ENCODE measurements around the gene ZBTB45. TPM values are rescaled to one million over a fixed set of nuclear protein-coding genes. Genes with fewer than 3 reads are reported as not detected.

The ZBTB45 gene
- total and polyA plus RNA-seq, 10 of the 15 experiments (the other 5 are each of a cell fraction or from before 2014, with no cell fraction given) = 0.29 to 17.2 (median 4.2) TPM

- 0 out of 2 replicates have a peak, but pooled peaks have one; percentile 23 for TF ChIP-seq EED (IDR thresholded peaks at IDR 0.05; ENCODE audit: low read depth)
- peak; percentile 96 for TF ChIP-seq NR2C1 (IDR thresholded peaks at IDR 0.05)
- peak; percentile 66; the same call in 1 of the 2 replicates for TF ChIP-seq TCF3 (IDR thresholded peaks at IDR 0.05; ENCODE audit: borderline replicate concordance, insufficient read depth, low read depth, low read length)
- TF ChIP-seq SUPT20H (IDR thresholded peaks at IDR 0.05; ENCODE audit: borderline replicate concordance, control insufficient read depth, low read depth, low read length) = no peak
- peak; percentile 56; the same call in 1 of the 2 replicates for TF ChIP-seq TBL1XR1 (IDR thresholded peaks at IDR 0.05; ENCODE audit: low read depth, low read length)
- TF ChIP-seq GABPA (IDR thresholded peaks at IDR 0.05; ENCODE audit: low read depth) = peak; percentile 80
- no peak for TF ChIP-seq ZBED1 (IDR thresholded peaks at IDR 0.05; ENCODE audit: borderline replicate concordance)
- no peak for TF ChIP-seq TCF12 (IDR thresholded peaks at IDR 0.05; ENCODE audit: low read depth, low read length)
- peak; percentile 78; the same call in 1 of the 2 replicates for TF ChIP-seq GATAD2B (conservative IDR thresholded peaks at IDR 0.05; ENCODE audit: low read depth)
- 0 out of 2 replicates have a peak, but pooled peaks have one; percentile 26 for TF ChIP-seq RCOR1 (conservative IDR thresholded peaks at IDR 0.05; ENCODE audit: low read depth, low read length)
- TF ChIP-seq MTA2 (IDR thresholded peaks at IDR 0.05; ENCODE audit: low read depth) = peak; percentile 77
- TF ChIP-seq STAT3 (IDR thresholded peaks at IDR 0.05; ENCODE audit: low read depth, low read length) = no peak
- TF ChIP-seq, protein P1, sequence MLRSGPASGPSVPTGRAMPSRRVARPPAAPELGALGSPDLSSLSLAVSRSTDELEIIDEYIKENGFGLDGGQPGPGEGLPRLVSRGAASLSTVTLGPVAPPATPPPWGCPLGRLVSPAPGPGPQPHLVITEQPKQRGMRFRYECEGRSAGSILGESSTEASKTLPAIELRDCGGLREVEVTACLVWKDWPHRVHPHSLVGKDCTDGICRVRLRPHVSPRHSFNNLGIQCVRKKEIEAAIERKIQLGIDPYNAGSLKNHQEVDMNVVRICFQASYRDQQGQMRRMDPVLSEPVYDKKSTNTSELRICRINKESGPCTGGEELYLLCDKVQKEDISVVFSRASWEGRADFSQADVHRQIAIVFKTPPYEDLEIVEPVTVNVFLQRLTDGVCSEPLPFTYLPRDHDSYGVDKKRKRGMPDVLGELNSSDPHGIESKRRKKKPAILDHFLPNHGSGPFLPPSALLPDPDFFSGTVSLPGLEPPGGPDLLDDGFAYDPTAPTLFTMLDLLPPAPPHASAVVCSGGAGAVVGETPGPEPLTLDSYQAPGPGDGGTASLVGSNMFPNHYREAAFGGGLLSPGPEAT (IDR thresholded peaks at IDR 0.05; ENCODE audit: low read depth) = peak; percentile 37
- TF ChIP-seq HDAC2 (IDR thresholded peaks at IDR 0.05) = no peak
- no peak for TF ChIP-seq ESRRA (IDR thresholded peaks at IDR 0.05; ENCODE audit: low read length)
- no peak for TF ChIP-seq SUZ12 (IDR thresholded peaks at IDR 0.05; ENCODE audit: unreplicated experiment)
- no peak for TF ChIP-seq CBX5 (IDR thresholded peaks at IDR 0.05; ENCODE audit: low read depth)
- TF ChIP-seq STAT1 (conservative IDR thresholded peaks at IDR 0.05) = no peak
- no peak for TF ChIP-seq SRF (IDR thresholded peaks at IDR 0.05; ENCODE audit: low read depth in 2 of 2, low read length in 2 of 2)
- peak; percentile 79 for TF ChIP-seq POLR2AphosphoS2 (IDR thresholded peaks at IDR 0.05; ENCODE audit: low read depth, low read length)
- no peak for TF ChIP-seq ZNF384 (IDR thresholded peaks at IDR 0.05; ENCODE audit: borderline replicate concordance, low read depth, low read length)
- peak; percentile 36; the same call in 1 of the 2 replicates for TF ChIP-seq SMARCA5 (IDR thresholded peaks at IDR 0.05)
- no peak for TF ChIP-seq FOS (IDR thresholded peaks at IDR 0.05; ENCODE audit: borderline replicate concordance, extremely low read depth, insufficient read length)
- no peak for TF ChIP-seq JUNB (IDR thresholded peaks at IDR 0.05)
- TF ChIP-seq, protein P2, sequence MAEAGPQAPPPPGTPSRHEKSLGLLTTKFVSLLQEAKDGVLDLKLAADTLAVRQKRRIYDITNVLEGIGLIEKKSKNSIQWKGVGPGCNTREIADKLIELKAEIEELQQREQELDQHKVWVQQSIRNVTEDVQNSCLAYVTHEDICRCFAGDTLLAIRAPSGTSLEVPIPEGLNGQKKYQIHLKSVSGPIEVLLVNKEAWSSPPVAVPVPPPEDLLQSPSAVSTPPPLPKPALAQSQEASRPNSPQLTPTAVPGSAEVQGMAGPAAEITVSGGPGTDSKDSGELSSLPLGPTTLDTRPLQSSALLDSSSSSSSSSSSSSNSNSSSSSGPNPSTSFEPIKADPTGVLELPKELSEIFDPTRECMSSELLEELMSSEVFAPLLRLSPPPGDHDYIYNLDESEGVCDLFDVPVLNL (IDR thresholded peaks at IDR 0.05; ENCODE audit: low read depth, low read length) = no peak
- TF ChIP-seq POU2F2 (IDR thresholded peaks at IDR 0.05; ENCODE audit: borderline replicate concordance, low read depth, low read length) = peak; percentile 42; the same call in 2 of the 3 replicates
- no peak for TF ChIP-seq NFXL1 (IDR thresholded peaks at IDR 0.05; ENCODE audit: borderline replicate concordance)
- no peak for TF ChIP-seq ZSCAN29 (IDR thresholded peaks at IDR 0.05)
- peak; percentile 93 for TF ChIP-seq IKZF1 (conservative IDR thresholded peaks at IDR 0.05)
- TF ChIP-seq CBX3 (IDR thresholded peaks at IDR 0.05; ENCODE audit: borderline replicate concordance, low read depth) = no peak
- TF ChIP-seq MYC (IDR thresholded peaks at IDR 0.05; ENCODE audit: insufficient read depth, insufficient read length, insufficient replicate concordance, low read length, severe bottlenecking) = no peak
Observed at GRCh38 chr19:58475714-58476497, 43.7 kb downstream of the ZBTB45 start, which contains the start of gene ZNF446 (continued).

Measured in GM12878 (cell line).